IMR-90 (cell line): ENCODE data around the gene MYO10. TPM values are rescaled to one million over a fixed set of nuclear protein-coding genes. Genes with fewer than 3 reads are reported as not detected.
"Not testable (repeated sequence)": the region's sequence is repeated elsewhere in the genome, so short reads cannot be mapped to it uniquely, and the experiment has no call there.

Experiments
- ATAC-seq: fragments of 200-7000 bp; cut with Tn5 transposase; 2 replicates; pipeline ENCODE4 v1.9.1; 2020; ENCODE audit warnings: low read depth, mild to moderate bottlenecking, moderate library complexity
- BruUV-seq: library from RNA; stranded (reverse); fragments of 400-500 nt; replicated peaks from 2 replicates; lab custom pipeline; 2021; lab: Mats Ljungman, UMichigan
- CTCF ChIA-PET: fragments of 300-600 bp; formaldehyde crosslinking; extraction: SDS; loops from one replicate; lab custom pipeline; 2021; ENCODE audit warnings: antibody characterized with exemption; lab: Yijun Ruan, JAX
- POLR2A ChIA-PET: fragments of 300-600 bp; sonication (Branson Sonifier 250); formaldehyde crosslinking; loops from one replicate; lab custom pipeline; 2022; ENCODE audit warnings: antibody characterized with exemption; ENCODE audit not compliant: unreplicated experiment; lab: Charles Lee
- DNase-seq: peaks from one replicate; pipeline ENCODE4 v3.0.0; 2013
- H2AFZ ChIP-seq: replicated peaks from 2 replicates; pipeline ENCODE3; 2013; ENCODE audit warnings: low read length, mild to moderate bottlenecking; ENCODE audit not compliant: poor library complexity
- H2AK5ac ChIP-seq: 2 replicates; pipeline ENCODE4 v1.6.1; 2013; ENCODE audit warnings: low read depth, low read length, inconsistent platforms
- H2AK9ac ChIP-seq: replicated peaks from 2 replicates; pipeline ENCODE3; 2013; ENCODE audit warnings: mild to moderate bottlenecking, low read depth, low read length, moderate library complexity; ENCODE audit not compliant: poor library complexity
- H2BK120ac ChIP-seq: 2 replicates; pipeline ENCODE4 v1.6.1; 2013; ENCODE audit warnings: low read depth, low read length, inconsistent platforms
- H2BK15ac ChIP-seq: 3 replicates; pipeline ENCODE4 v1.6.1; 2013; ENCODE audit warnings: low read depth, low read length, inconsistent platforms
- H2BK20ac ChIP-seq: 2 replicates; pipeline ENCODE4 v1.6.1; 2013; ENCODE audit warnings: low read depth, mild to moderate bottlenecking, inconsistent platforms, low read length, moderate library complexity
- H2BK5ac ChIP-seq: 2 replicates; pipeline ENCODE4 v1.6.1; 2013; ENCODE audit warnings: mild to moderate bottlenecking, low read depth, low read length, inconsistent platforms; ENCODE audit not compliant: poor library complexity, severe bottlenecking
- H3K14ac ChIP-seq: replicated peaks from 2 replicates; pipeline ENCODE4 v1.6.1; 2013; ENCODE audit warnings: low read depth, low read length, inconsistent platforms
- H3K18ac ChIP-seq: 2 replicates; pipeline ENCODE4 v1.6.1; 2013; ENCODE audit warnings: low read depth, low read length, control low read depth
- H3K23ac ChIP-seq: 2 replicates; pipeline ENCODE4 v1.6.1; 2013; ENCODE audit warnings: low read depth, low read length, inconsistent platforms
- H3K27ac ChIP-seq: 2 replicates; pipeline ENCODE4 v1.5.1; 2013; ENCODE audit warnings: mild to moderate bottlenecking, control low read depth, low read length; ENCODE audit not compliant: insufficient read depth
- H3K27me3 ChIP-seq: 2 replicates; pipeline ENCODE4 v1.6.1; 2013; ENCODE audit warnings: low read length; ENCODE audit not compliant: control insufficient read depth, insufficient read depth
- H3K36me3 ChIP-seq: 2 replicates; pipeline ENCODE4 v1.6.1; 2013; ENCODE audit warnings: low read length, mixed read lengths; ENCODE audit not compliant: control insufficient read depth, insufficient read depth
- H3K4ac ChIP-seq: 2 replicates; pipeline ENCODE4 v1.6.1; 2013; ENCODE audit warnings: low read depth, low read length, inconsistent platforms
- H3K4me1 ChIP-seq: 2 replicates; pipeline ENCODE4 v1.6.1; 2013; ENCODE audit warnings: low read length, mixed read lengths; ENCODE audit not compliant: control insufficient read depth, insufficient read depth
- H3K4me2 ChIP-seq: 2 replicates; pipeline ENCODE4 v1.6.1; 2013; ENCODE audit warnings: low read depth, mild to moderate bottlenecking, control low read depth, low read length, moderate library complexity
- H3K4me3 ChIP-seq: 2 replicates; pipeline ENCODE4 v1.5.1; 2013; ENCODE audit warnings: low read depth, mild to moderate bottlenecking, control low read depth, low read length, moderate library complexity; ENCODE audit not compliant: insufficient read depth
- H3K56ac ChIP-seq: 2 replicates; pipeline ENCODE4 v1.6.1; 2013; ENCODE audit warnings: low read length, inconsistent platforms; ENCODE audit not compliant: insufficient read depth; ENCODE audit errors: extremely low read depth
- H3K79me1 ChIP-seq, 2 experiments: 2 replicates each; pipeline ENCODE4 v1.6.1; 2013; ENCODE audit warnings: low read length in 2 of 2, inconsistent platforms in 1 of 2, low read depth in 1 of 2
- H3K9ac ChIP-seq: 2 replicates; pipeline ENCODE4 v1.6.1; 2013; ENCODE audit warnings: low read depth, low read length, control low read depth
- H3K9me1 ChIP-seq: 2 replicates; pipeline ENCODE4 v1.6.1; 2013; ENCODE audit warnings: low read length, inconsistent platforms; ENCODE audit not compliant: insufficient read depth
- H3K9me3 ChIP-seq: 2 replicates; pipeline ENCODE4 v1.6.1; 2013; ENCODE audit warnings: low read length; ENCODE audit not compliant: control insufficient read depth, insufficient read depth
- H4K20me1 ChIP-seq: 2 replicates; pipeline ENCODE4 v1.6.1; 2013; ENCODE audit warnings: low read length, inconsistent platforms; ENCODE audit not compliant: insufficient read depth
- H4K5ac ChIP-seq: 2 replicates; pipeline ENCODE4 v1.6.1; 2013; ENCODE audit warnings: mild to moderate bottlenecking, low read depth, low read length, control low read depth
- H4K8ac ChIP-seq, 2 experiments: 2 replicates each; pipeline ENCODE4 v1.6.1; 2013; ENCODE audit warnings: low read depth in 2 of 2, low read length in 2 of 2, control low read depth in 1 of 2, inconsistent platforms in 1 of 2
- H4K91ac ChIP-seq: 2 replicates; pipeline ENCODE4 v1.6.1; 2013; ENCODE audit warnings: low read depth, low read length, inconsistent platforms; ENCODE audit not compliant: insufficient read depth
- WGBS, 2 experiments: methylation state at CpG; one replicate each; pipeline versions ENCODE4 v1.1.5 to v1.1.7; 2013; ENCODE audit warnings: missing lambda C conversion rate in 2 of 2; ENCODE audit not compliant: insufficient read length in 1 of 2; ENCODE audit errors: extremely low coverage in 2 of 2; 5-methylcytosine and 5-hydroxymethylcytosine counted together
- dilution Hi-C: fragments of 300-500 bp; cut with HindIII; formaldehyde crosslinking; loops from one replicate; pipeline ENCODE4 v1.14.3; 2018; ENCODE audit warnings: low sequenced_read_pairs; ENCODE audit not compliant: unreplicated experiment
- in situ Hi-C: fragments of 300-500 bp; cut with MboI; formaldehyde crosslinking; loops from 3 replicates; pipeline ENCODE4 v1.14.3; 2019; ENCODE audit warnings: low sequenced_read_pairs, inconsistent platforms, mixed read lengths
- intact Hi-C: fragments of 100-400 bp; cut with micrococcal nuclease; formaldehyde crosslinking; loops from 2 replicates; pipeline ENCODE4 v1.10.0; 2022
- polyA plus RNA-seq, 3 experiments: library from polyadenylated mRNA; depleted of rRNA; stranded (reverse); fragments of >200 nt; gene quantifications; 2 replicates each; pipeline ENCODE4 v1.2.3, GENCODE V29; 2012; ENCODE audit warnings: low replicate concordance in 1 of 3
- total RNA-seq: library from RNA; depleted of rRNA; stranded (reverse); fragments of >200 nt; gene quantifications from 2 replicates; pipeline ENCODE4 v1.2.3, GENCODE V29; 2012

MYO10 gene
- total and polyA plus RNA-seq, 2 of the 4 experiments (the other 2 are of a cell fraction): 39.9 to 115 TPM

- WGBS, 2 experiments: no CpG with 5 or more reads among the region's 8 CpGs
- ATAC-seq, H4K8ac ChIP-seq, BruUV-seq, H3K9ac ChIP-seq, H2BK20ac ChIP-seq, POLR2A ChIA-PET, H3K56ac ChIP-seq, H3K9me1 ChIP-seq, H2AK9ac ChIP-seq, intact Hi-C loops, H3K79me1 ChIP-seq, H4K5ac ChIP-seq, H3K27me3 ChIP-seq, H3K4me3 ChIP-seq, H4K91ac ChIP-seq, H3K4me2 ChIP-seq, H3K23ac ChIP-seq, H2AK5ac ChIP-seq, H2AFZ ChIP-seq, H3K4ac ChIP-seq, CTCF ChIA-PET, H2BK15ac ChIP-seq, H4K20me1 ChIP-seq, in situ Hi-C loops, H3K18ac ChIP-seq, H2BK120ac ChIP-seq, H3K14ac ChIP-seq, H2BK5ac ChIP-seq, H3K27ac ChIP-seq, H3K4me1 ChIP-seq, H3K9me3 ChIP-seq, dilution Hi-C loops, DNase-seq, H3K36me3 ChIP-seq: not testable (repeated sequence)
Measured at GRCh38 chr5:16648739-16649138, 287.3 kb downstream of the MYO10 start.
